T-helper 17 cell (primary cell): Measurements from ENCODE around the gene AGAP1. TPM values are rescaled to one million over a fixed set of nuclear protein-coding genes. Genes with fewer than 3 reads are reported as not detected.
A peak's percentile ranks its signal among the peaks of the same experiment; 100 is the strongest.

Experiments
- ATAC-seq: fragments of 150-1000 bp; cut with Tn5 transposase; 2 replicates; pipeline ENCODE4 v1.10.0; 2021; ENCODE audit warnings: mild to moderate bottlenecking, moderate library complexity
- DNase-seq, 3 donors: peaks; one replicate each; pipeline versions ENCODE4 v3.0.0 to v3.0.0-alpha.2; 2020 to 2021
- H3K9me3 ChIP-seq: one replicate; pipeline ENCODE4 v1.7.0; 2013; ENCODE audit warnings: low read length, mild to moderate bottlenecking; ENCODE audit not compliant: control insufficient read depth, poor library complexity, severe bottlenecking
- H3K27ac Mint-ChIP-seq: one replicate; pipeline ENCODE4 v1.8.0; 2022; ENCODE audit warnings: mild to moderate bottlenecking, moderate library complexity, mixed read lengths
- H3K27me3 Mint-ChIP-seq: one replicate; pipeline ENCODE4 v1.8.0; 2022; ENCODE audit warnings: mixed read lengths
- H3K36me3 Mint-ChIP-seq: one replicate; pipeline ENCODE4 v1.8.0; 2022; ENCODE audit warnings: low read depth, mixed read lengths
- H3K4me1 Mint-ChIP-seq: one replicate; pipeline ENCODE4 v1.8.0; 2022; ENCODE audit warnings: mild to moderate bottlenecking, mixed read lengths
- H3K4me3 Mint-ChIP-seq: one replicate; pipeline ENCODE4 v1.8.0; 2022; ENCODE audit warnings: mild to moderate bottlenecking, moderate library complexity, mixed read lengths
- total RNA-seq, 4 donors: library from RNA in 2 of 4; stranded (reverse) in 2 of 4; gene quantifications; one replicate each; pipeline ENCODE4 v1.2.3 and lab custom pipeline; 2022 to 2026

AGAP1 gene
- total RNA-seq, 2 donors from 2014 or later = 7.6 to 16.8 TPM

DNA sequence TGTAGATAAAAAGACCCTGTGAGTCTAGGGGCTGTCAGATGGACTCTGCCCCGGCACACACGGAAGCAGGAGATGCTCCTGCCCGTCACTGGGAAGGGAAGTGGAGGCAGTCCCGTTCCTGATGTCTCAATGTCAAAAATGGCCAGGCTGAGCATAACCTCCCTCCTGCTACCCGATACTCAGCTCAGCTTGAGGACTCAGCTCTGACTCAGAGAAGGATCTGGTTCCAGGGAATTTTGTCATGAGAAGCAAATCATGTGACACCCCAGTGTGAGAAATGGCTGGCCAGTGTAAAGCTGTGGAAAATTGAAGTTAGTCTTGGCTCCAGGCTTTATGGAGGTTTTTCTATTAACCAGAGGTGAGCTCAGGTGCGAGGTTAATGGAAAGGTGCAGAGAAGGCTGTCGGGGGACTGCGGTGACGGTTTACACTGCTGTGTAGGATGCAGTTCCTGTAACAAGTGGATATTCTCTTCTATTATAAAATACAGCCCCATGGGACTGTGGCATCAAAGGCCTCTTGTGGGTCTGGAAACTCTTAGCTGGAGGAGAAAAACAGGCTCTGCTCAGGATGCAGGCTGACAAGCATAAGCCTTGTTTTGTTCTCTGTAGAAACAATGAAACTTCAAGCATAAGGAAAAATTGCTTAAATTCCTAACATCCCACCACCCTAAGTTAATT, 24.7 kb upstream of the AGAP1 start:
- DNase-seq = no peak
- ATAC-seq = no peak
- H3K4me3 Mint-ChIP-seq = no peak overlapping the region
- no peak overlapping the region for H3K27ac Mint-ChIP-seq
- H3K27me3 Mint-ChIP-seq = peaks cover 42% of the 10 kb centered on the region
- H3K9me3 ChIP-seq = no peaks in the 10 kb centered on the region
- H3K4me1 Mint-ChIP-seq = no peaks in the 10 kb centered on the region
- H3K36me3 Mint-ChIP-seq = no peaks in the 10 kb centered on the region

DNA sequence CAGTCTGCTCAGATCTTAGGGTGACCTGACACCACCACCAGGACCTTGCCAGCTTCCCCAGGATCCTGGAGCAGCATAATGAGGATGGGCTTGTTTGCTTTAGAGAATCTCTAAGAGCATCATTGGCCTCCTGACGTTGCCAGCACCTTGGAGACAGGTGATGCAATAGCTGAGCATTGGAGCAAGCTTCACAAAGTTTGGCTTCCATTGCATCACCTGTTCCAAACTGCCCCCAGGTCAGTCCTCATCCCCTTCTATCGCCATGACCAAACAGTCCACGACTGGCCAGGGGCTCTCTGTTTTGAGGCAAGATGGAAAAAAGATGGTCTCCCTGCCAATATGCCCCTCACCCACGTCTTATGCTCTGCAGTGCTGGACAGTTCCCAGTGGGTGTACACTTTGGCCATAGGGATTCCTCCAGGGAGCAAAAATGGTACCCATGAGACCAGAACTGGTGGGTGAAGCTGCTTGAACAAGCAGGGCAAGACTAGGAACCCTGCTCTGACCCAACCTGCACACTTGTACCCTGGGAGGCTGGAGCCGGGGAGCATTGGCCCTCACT, 22.6 kb upstream of the AGAP1 start:
- Mint-ChIP-seq H3K36me3 (no peaks in the 10 kb centered on the region), H3K4me3 (no peak overlapping the region), H3K27me3 (peaks cover 32% of the 10 kb centered on the region), H3K4me1 (no peaks in the 10 kb centered on the region), H3K27ac (no peak overlapping the region)
- ATAC-seq (no peak), DNase-seq (no peak)
- H3K9me3 ChIP-seq = no peaks in the 10 kb centered on the region

DNA sequence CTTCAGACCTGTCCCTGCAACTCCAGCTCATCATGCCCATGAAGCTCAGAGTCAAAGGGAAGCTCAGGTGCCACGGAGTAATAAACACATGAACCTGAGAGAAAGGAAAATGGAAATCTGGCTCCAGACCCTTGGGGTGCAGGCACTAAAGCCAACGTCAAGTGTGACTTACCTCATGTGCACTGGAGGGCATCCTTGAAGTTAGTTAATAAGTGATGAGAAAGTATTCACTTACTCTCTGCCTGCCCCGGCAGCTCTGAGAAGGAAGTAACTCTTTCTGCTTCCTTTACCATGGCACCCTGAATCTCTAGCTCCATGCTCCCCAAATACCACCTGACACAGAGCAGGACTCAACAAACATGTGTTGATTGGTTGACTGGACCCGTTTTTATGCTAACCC, 21.4 kb upstream of the AGAP1 start:
- Mint-ChIP-seq H3K27ac (no peak overlapping the region), H3K4me3 (no peak overlapping the region), H3K27me3 (peaks cover 35% of the 10 kb centered on the region), H3K4me1 (no peaks in the 10 kb centered on the region), H3K36me3 (no peaks in the 10 kb centered on the region)
- DNase-seq (no peak), ATAC-seq (no peak)
- H3K9me3 ChIP-seq = no peaks in the 10 kb centered on the region

DNA sequence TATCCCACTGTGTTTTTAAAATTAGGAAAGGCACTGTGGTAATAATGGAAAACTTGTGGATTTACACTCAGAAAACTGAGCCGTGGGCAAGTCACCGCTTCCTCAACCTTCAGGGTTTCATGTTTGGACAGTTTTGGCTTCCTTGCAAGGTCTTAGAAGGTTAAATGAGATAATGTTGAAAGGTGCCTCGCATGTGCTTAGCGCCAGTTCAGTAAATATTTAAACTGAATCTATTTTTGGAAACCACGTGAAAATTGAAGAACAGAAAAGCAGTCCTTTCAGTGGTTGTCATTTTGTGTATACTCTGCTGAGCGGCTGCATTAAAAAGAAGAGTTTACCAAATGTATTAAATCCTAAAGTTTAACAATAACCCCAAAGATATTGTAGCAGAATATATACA, 15.2 kb upstream of the AGAP1 start:
- no peak for ATAC-seq
- Mint-ChIP-seq H3K4me1 (no peaks in the 10 kb centered on the region), H3K27ac (no peak overlapping the region), H3K36me3 (no peaks in the 10 kb centered on the region), H3K27me3 (peaks cover 28% of the 10 kb centered on the region), H3K4me3 (no peak overlapping the region)
- H3K9me3 ChIP-seq = no peaks in the 10 kb centered on the region
- no peak for DNase-seq

DNA sequence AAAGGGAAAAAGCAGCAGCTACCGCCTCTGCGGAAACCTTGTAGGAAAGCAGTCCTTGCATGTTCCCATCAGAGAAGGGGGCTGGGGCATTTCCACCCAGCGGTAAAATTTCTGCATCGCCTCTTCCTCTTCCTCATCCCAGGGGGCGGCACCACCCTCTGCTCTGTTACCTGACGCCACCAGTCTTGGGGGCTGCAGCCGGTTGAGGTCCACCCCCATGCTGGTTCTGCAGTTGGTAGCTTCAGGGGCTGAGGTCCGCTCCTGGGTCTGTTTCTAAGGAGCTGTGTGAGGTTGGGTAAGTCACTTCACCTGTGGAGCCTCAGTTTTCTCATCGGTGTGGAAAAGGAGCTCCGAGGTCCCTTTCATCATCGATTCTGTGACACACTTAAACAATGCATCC, 14.2 kb upstream of the AGAP1 start:
- no peaks in the 10 kb centered on the region for H3K9me3 ChIP-seq
- no peak overlapping the region for H3K4me3 Mint-ChIP-seq
- DNase-seq = no peak
- H3K4me1 Mint-ChIP-seq = no peaks in the 10 kb centered on the region
- no peak overlapping the region for H3K27ac Mint-ChIP-seq
- H3K27me3 Mint-ChIP-seq = peaks cover 28% of the 10 kb centered on the region
- no peak for ATAC-seq
- H3K36me3 Mint-ChIP-seq = no peaks in the 10 kb centered on the region

DNA sequence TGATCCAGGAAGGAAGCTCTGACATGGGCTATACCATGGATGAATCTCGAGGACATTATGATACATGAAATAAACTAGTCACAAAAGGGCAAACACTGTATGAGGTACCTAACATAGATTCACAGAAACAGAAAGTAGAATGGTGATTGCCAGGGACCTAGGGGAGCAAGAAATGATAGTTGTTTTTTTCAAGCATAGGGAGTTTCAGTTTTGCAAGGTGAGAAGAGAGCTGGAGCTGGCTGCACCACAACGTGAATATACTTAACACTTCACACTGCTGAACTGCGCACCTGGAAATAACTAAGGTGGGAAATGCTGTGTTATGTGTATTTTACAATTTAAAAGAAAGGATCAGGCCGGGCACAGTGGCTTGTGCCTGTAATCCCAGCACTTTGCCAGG, 13.2 kb upstream of the AGAP1 start:
- Mint-ChIP-seq H3K36me3 (no peaks in the 10 kb centered on the region), H3K4me3 (no peak overlapping the region), H3K27me3 (peaks cover 28% of the 10 kb centered on the region), H3K4me1 (no peaks in the 10 kb centered on the region), H3K27ac (no peak overlapping the region)
- no peak for DNase-seq
- no peak for ATAC-seq
- H3K9me3 ChIP-seq = no peaks in the 10 kb centered on the region

DNA sequence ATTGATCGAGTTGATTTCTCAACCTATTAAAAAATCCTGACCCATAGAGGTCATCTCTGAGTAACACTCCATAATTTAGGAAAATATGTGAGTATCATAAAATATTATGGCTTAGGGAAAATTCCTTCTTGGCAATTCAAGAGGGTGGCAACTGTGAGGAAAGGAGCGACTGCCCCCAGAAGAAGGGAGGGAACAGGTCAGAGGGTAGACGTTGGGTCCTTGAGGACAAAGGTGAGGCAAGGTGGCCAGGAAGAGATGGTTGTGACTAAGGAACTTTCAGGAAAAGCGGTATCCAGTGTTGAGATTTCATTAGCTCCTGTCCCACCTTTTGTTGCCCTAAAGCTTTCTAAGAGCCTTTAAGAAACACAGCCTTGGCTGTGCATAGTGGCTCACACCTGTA, 10.5 kb upstream of the AGAP1 start:
- ATAC-seq (no peak), DNase-seq (no peak)
- no peaks in the 10 kb centered on the region for H3K4me1 Mint-ChIP-seq
- H3K4me3 Mint-ChIP-seq = no peak overlapping the region
- H3K27me3 Mint-ChIP-seq = peaks cover 18% of the 10 kb centered on the region
- no peaks in the 10 kb centered on the region for H3K36me3 Mint-ChIP-seq
- no peak overlapping the region for H3K27ac Mint-ChIP-seq
- H3K9me3 ChIP-seq = no peaks in the 10 kb centered on the region

DNA sequence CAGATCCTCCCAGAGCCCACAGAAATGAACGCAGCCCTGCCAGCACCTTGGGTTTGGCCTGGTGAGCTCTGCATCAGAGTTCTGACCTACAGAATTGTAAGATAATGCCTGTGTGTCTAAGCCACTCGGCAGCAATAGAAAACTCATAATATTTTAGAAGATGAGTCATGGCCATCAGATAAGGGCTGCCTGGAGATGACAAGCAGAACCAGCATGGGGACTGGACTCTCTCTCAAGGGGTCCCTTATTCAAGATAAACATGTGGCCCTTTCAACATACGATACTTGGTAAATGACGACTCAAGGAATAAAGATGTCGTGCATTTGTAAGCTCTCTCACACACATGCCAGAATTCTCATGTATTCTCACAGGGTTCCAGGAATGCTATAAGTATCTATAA, 8.5 kb upstream of the AGAP1 start:
- H3K9me3 ChIP-seq = no peaks in the 10 kb centered on the region
- Mint-ChIP-seq H3K36me3 (peaks cover 1% of the 10 kb centered on the region), H3K4me1 (no peaks in the 10 kb centered on the region), H3K27ac (no peak overlapping the region), H3K4me3 (no peak overlapping the region), H3K27me3 (peaks cover 29% of the 10 kb centered on the region)
- no peak for ATAC-seq
- DNase-seq = no peak

DNA sequence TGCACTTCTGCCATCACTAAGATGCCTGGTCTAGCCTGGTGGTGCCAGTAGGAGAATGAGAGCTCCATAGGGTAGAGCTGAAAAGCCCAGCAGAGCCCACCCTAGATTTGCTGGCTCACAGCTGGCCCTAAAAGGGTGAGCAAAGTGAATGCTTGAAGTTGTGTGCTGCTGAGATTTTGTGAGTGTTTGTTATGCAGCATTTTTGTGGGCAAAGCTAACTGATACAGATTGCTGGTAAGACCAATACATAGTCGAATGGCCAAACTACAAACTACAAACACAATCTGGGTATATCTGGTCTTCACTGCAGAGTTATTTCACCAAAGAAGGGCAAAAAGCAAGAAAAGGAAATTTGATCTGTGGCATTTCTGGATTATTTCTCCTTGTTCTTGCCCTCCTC, 7.1 kb upstream of the AGAP1 start:
- Mint-ChIP-seq H3K27me3 (peaks cover 37% of the 10 kb centered on the region), H3K4me1 (no peaks in the 10 kb centered on the region)
- DNase-seq = no peak

DNA sequence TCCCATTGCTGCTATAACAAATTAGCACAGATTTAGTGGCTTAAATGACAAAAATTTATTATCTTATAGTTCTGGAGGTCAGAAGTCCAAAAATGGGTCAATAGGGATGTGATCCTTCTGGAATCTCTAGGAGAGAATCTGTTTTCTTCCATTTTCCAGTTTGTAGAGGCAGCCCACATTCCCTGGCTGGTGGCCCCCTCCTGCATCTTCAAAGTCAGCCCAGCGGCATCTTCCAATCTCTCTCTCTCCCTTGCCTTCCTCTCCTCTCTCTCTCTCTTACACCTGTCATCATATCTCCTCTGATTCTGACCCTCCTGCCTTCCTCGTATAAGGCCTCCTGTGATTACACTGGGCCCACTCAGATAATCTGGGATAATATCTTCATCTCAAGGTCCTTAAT, 3.9 kb upstream of the AGAP1 start:
- DNase-seq (no peak), ATAC-seq (no peak)
- H3K9me3 ChIP-seq = no peaks in the 10 kb centered on the region
- Mint-ChIP-seq H3K4me1 (peaks cover 6% of the 10 kb centered on the region), H3K27ac (no peak overlapping the region), H3K27me3 (peaks cover 42% of the 10 kb centered on the region), H3K36me3 (peaks cover 6% of the 10 kb centered on the region), H3K4me3 (no peak overlapping the region)

More for the DNA sequence above, 7.1 kb upstream of the AGAP1 start:
- H3K4me3 Mint-ChIP-seq = no peak overlapping the region
- no peaks in the 10 kb centered on the region for H3K9me3 ChIP-seq
- H3K27ac Mint-ChIP-seq = no peak overlapping the region
- no peak for ATAC-seq
- H3K36me3 Mint-ChIP-seq = peaks cover 3% of the 10 kb centered on the region

DNA sequence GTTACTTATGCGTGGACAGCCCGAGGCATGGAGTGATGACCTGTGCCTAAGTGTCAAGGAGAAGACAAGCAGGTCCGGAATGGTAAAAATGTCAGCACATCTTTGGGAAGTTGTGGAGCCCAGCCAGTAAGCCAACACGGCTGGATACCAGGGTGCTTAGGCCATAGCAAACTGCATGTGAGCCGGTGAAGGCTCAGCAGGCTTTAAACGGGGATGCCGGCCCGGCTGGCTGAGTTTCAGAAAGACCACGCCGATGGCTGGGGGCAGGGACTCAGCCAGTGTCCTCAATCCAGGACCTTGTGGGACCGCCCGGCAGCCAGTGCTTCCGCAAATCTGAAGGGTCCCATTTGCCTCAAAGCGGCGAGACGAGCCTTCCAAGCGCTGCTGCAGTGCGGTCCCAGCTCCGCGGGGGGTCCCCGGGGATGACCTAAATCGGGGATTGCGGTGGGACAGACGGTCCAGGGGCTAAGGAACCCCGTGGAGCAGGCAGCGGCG, 946 bp upstream of the AGAP1 start:
- no peak overlapping the region for H3K27ac Mint-ChIP-seq
- ATAC-seq (no peak), DNase-seq (no peak)
- H3K4me1 Mint-ChIP-seq = peaks cover 6% of the 10 kb centered on the region
- H3K9me3 ChIP-seq = no peaks in the 10 kb centered on the region
- H3K4me3 Mint-ChIP-seq = peak overlapping the region; percentile 96
- H3K36me3 Mint-ChIP-seq = peaks cover 6% of the 10 kb centered on the region
- H3K27me3 Mint-ChIP-seq = peaks cover 67% of the 10 kb centered on the region

DNA sequence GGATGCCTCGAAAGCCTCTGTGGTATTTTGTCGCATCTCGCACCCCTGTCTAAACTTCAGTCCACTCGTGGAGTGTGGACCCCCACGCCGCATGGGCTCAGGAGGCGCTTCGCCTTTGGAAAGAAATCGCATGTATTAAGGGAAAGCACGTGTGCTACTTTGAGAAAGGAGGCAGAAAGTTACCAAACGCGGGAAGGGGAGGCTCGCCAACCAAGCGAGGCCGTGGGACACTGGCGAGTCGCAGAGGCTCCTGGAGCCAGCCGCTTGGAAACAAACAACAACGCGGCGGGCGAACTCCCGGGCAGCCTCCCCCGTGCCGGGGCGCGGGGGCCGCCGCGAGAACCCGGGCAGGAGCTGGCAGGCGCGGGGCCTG, 455 bp upstream of the AGAP1 start:
- peaks cover 6% of the 10 kb centered on the region for H3K36me3 Mint-ChIP-seq
- DNase-seq (no peak), ATAC-seq (no peak)
- H3K9me3 ChIP-seq = no peaks in the 10 kb centered on the region
- H3K4me3 Mint-ChIP-seq = peak overlapping the region; percentile 96
- no peak overlapping the region for H3K27ac Mint-ChIP-seq
- peaks cover 6% of the 10 kb centered on the region for H3K4me1 Mint-ChIP-seq
- peaks cover 71% of the 10 kb centered on the region for H3K27me3 Mint-ChIP-seq

DNA sequence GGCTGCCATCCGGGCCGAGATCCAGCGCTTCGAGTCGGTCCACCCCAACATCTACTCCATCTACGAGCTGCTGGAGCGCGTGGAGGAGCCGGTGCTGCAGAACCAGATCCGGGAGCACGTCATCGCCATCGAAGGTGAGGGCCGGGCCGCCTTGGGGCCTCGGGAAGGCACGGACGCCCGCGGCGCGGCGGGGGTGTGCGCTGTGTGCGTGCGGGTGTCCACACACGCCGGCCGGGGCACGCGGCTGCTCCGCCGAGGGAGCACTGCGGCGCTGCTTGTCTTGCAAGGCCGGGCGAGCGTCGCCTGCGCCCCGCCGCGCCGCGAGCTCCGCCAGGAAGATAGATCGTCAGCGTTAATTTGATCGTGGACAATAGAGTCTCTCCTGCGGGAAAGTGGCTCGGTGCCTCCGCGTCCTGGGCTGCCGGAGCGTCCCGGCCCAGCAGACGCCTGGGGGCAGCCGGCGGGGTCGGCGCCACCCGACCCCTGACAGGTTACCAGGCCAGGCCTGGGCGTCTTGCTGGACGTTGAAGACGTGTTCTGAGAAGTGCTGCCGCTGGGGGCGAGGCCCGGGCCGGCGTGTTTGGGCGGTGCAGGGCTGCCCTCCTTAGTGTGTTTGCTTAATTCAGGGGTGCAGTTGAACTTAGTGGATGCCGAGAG, 1.0 kb downstream of the AGAP1 start:
- Mint-ChIP-seq H3K4me1 (peaks cover 6% of the 10 kb centered on the region), H3K27me3 (peaks cover 79% of the 10 kb centered on the region), H3K36me3 (peaks cover 7% of the 10 kb centered on the region), H3K4me3 (peak overlapping the region; percentile 52), H3K27ac (no peak overlapping the region)
- ATAC-seq = no peak
- DNase-seq = no peak
- no peaks in the 10 kb centered on the region for H3K9me3 ChIP-seq
